Endothelial cell (in vitro differentiated cells): ENCODE measurements around the gene ZNF579. TPM values are rescaled to one million over a fixed set of nuclear protein-coding genes. Genes with fewer than 3 reads are reported as not detected.
A peak's percentile ranks its signal among the peaks of the same experiment; 100 is the strongest.

Source experiments
- DNase-seq: peaks from one replicate; pipeline ENCODE4 v3.0.0; 2021; ENCODE audit warnings: low spot score
- H3K27ac Mint-ChIP-seq: one replicate; pipeline ENCODE4 v1.8.0; 2021; ENCODE audit warnings: mixed read lengths, inconsistent platforms; ENCODE audit not compliant: unreplicated experiment
- H3K27me3 Mint-ChIP-seq: one replicate; pipeline ENCODE4 v1.8.0; 2021; ENCODE audit warnings: mild to moderate bottlenecking, moderate library complexity, mixed read lengths, inconsistent platforms; ENCODE audit not compliant: unreplicated experiment
- H3K36me3 Mint-ChIP-seq: one replicate; pipeline ENCODE4 v1.8.0; 2021; ENCODE audit warnings: mild to moderate bottlenecking, low read depth, mixed read lengths, inconsistent platforms; ENCODE audit not compliant: unreplicated experiment
- H3K4me1 Mint-ChIP-seq: one replicate; pipeline ENCODE4 v1.8.0; 2021; ENCODE audit warnings: mild to moderate bottlenecking, mixed read lengths, inconsistent platforms; ENCODE audit not compliant: unreplicated experiment
- H3K4me3 Mint-ChIP-seq: one replicate; pipeline ENCODE4 v1.8.0; 2021; ENCODE audit warnings: mild to moderate bottlenecking, mixed read lengths, inconsistent platforms; ENCODE audit not compliant: unreplicated experiment
- H3K9me3 Mint-ChIP-seq: one replicate; pipeline ENCODE4 v1.8.0; 2021; ENCODE audit warnings: mixed read lengths, inconsistent platforms; ENCODE audit not compliant: unreplicated experiment
- CTCF ChIP-seq: fragments of 200-600 bp; sonication (generic); IDR thresholded peaks from one replicate; pipeline ENCODE4 v1.5.0; 2021; ENCODE audit warnings: antibody characterized with exemption; ENCODE audit not compliant: unreplicated experiment
- total RNA-seq: library from RNA; stranded (reverse); fragmentation: NEBNext Ultra II Directional; extraction: Animal tissue kit (Norgen Biotek cat#: 25700); gene quantifications from one replicate; pipeline ENCODE4 v1.2.1, GENCODE V29; 2021; ENCODE audit not compliant: unreplicated experiment

The ZNF579 gene
- total RNA-seq, 1 donor from 2014 or later = 36.4 TPM

- TF ChIP-seq CTCF = no peak
- Mint-ChIP-seq H3K27me3 (peaks cover 7% of the 10 kb centered on the region), H3K36me3 (no peaks in the 10 kb centered on the region), H3K9me3 (no peaks in the 10 kb centered on the region), H3K4me3 (no peak overlapping the region), H3K27ac (no peak overlapping the region), H3K4me1 (peaks cover 12% of the 10 kb centered on the region)
- no peak for DNase-seq
Observed at GRCh38 chr19:55552206-55552605, 28.4 kb downstream of the ZNF579 start.

GRCh38 chr19:55550321-55550650 lies 30.4 kb downstream of the ZNF579 start:
- Mint-ChIP-seq H3K27me3 (peaks cover 11% of the 10 kb centered on the region), H3K27ac (peak overlapping the region; percentile 88), H3K36me3 (peaks cover 6% of the 10 kb centered on the region), H3K9me3 (no peaks in the 10 kb centered on the region), H3K4me1 (peaks cover 19% of the 10 kb centered on the region), H3K4me3 (peak overlapping the region; percentile 85)
- DNase-seq = no peak
- no peak for TF ChIP-seq CTCF

- Mint-ChIP-seq H3K27me3 (peaks cover 11% of the 10 kb centered on the region), H3K9me3 (no peaks in the 10 kb centered on the region)
Observed at GRCh38 chr19:55549500-55550320, 30.9 kb downstream of the ZNF579 start.

GRCh38 chr19:55546822-55547614 lies 33.6 kb downstream of the ZNF579 start:
- H3K27me3 Mint-ChIP-seq = peaks cover 5% of the 10 kb centered on the region
- no peak for DNase-seq
- H3K4me3 Mint-ChIP-seq = no peak overlapping the region
- H3K9me3 Mint-ChIP-seq = no peaks in the 10 kb centered on the region
- H3K27ac Mint-ChIP-seq = peak overlapping the region; percentile 55
- TF ChIP-seq CTCF = no peak
- H3K4me1 Mint-ChIP-seq = peaks cover 19% of the 10 kb centered on the region
- H3K36me3 Mint-ChIP-seq = peaks cover 6% of the 10 kb centered on the region

More at GRCh38 chr19:55549500-55550320, 30.9 kb downstream of the ZNF579 start:
- Mint-ChIP-seq H3K4me3 (peak overlapping the region; percentile 85), H3K27ac (peak overlapping the region; percentile 88), H3K4me1 (peaks cover 19% of the 10 kb centered on the region), H3K36me3 (peaks cover 6% of the 10 kb centered on the region)
- TF ChIP-seq CTCF = no peak
- DNase-seq = peak; percentile 56

GRCh38 chr19:55546011-55546410 lies 34.6 kb downstream of the ZNF579 start:
- peak overlapping the region; percentile 37 for H3K4me3 Mint-ChIP-seq
- no peak for DNase-seq

More at GRCh38 chr19:55546011-55546410, 34.6 kb downstream of the ZNF579 start:
- H3K27ac Mint-ChIP-seq = peak overlapping the region; percentile 63
- TF ChIP-seq CTCF = no peak
- peaks cover 19% of the 10 kb centered on the region for H3K4me1 Mint-ChIP-seq
- H3K36me3 Mint-ChIP-seq = peaks cover 11% of the 10 kb centered on the region
- peaks cover 8% of the 10 kb centered on the region for H3K27me3 Mint-ChIP-seq
- no peaks in the 10 kb centered on the region for H3K9me3 Mint-ChIP-seq
